Lung (tissue), 12 donors: ENCODE results near the gene CRIP2. TPM values are rescaled to one million over a fixed set of nuclear protein-coding genes. Genes with fewer than 3 reads are reported as not detected.

Source experiments
- ATAC-seq: fragments of 200-7000 bp; cut with Tn5 transposase; one replicate; pipeline ENCODE4 v1.9.1; 2020; ENCODE audit warnings: moderate number of reproducible peaks; ENCODE audit not compliant: insufficient read depth, low FRiP score
- DNase-seq, 3 donors: peaks; one replicate each; pipeline ENCODE4 v3.0.0-alpha.2; 2013 to 2017
- H3K27ac ChIP-seq, 2 donors: one replicate each; pipeline ENCODE4 v1.5.1; 2013; ENCODE audit warnings: mild to moderate bottlenecking in 2 of 2, moderate library complexity in 2 of 2, control low read depth in 1 of 2, inconsistent platforms in 1 of 2, low read depth in 1 of 2, low read length in 1 of 2
- H3K27me3 ChIP-seq, 3 donors: one replicate each; pipeline ENCODE4 v1.5.1; 2013; ENCODE audit warnings: low read length in 2 of 3; ENCODE audit not compliant: control insufficient read depth in 3 of 3, insufficient read depth in 3 of 3
- H3K36me3 ChIP-seq, 4 donors: one replicate each; pipeline ENCODE4 v1.5.1; 2013; ENCODE audit warnings: low read length in 4 of 4, mild to moderate bottlenecking in 1 of 4, moderate library complexity in 1 of 4; ENCODE audit not compliant: control insufficient read depth in 4 of 4, insufficient read depth in 4 of 4
- H3K4me1 ChIP-seq, 5 donors: one replicate each; pipeline ENCODE4 v1.5.1; 2013; ENCODE audit warnings: low read length in 5 of 5, mild to moderate bottlenecking in 2 of 5, moderate library complexity in 1 of 5; ENCODE audit not compliant: control insufficient read depth in 5 of 5, insufficient read depth in 5 of 5
- H3K4me3 ChIP-seq: one replicate; pipeline ENCODE4 v1.5.1; 2013; ENCODE audit warnings: mild to moderate bottlenecking, control low read depth, moderate library complexity
- H3K9ac ChIP-seq, 2 donors: one replicate each; pipeline ENCODE4 v1.5.1; 2013; ENCODE audit warnings: low read length in 2 of 2, control low read depth in 1 of 2; ENCODE audit not compliant: insufficient read depth in 1 of 2
- H3K9me3 ChIP-seq, 4 donors: one replicate each; pipeline ENCODE4 v1.5.1; 2013; ENCODE audit warnings: low read length in 3 of 4, mild to moderate bottlenecking in 1 of 4, moderate library complexity in 1 of 4; ENCODE audit not compliant: control insufficient read depth in 4 of 4, insufficient read depth in 3 of 4
- WGBS, 2 donors: extraction: QIAGEN DNeasy Blood & Tissue Kit; methylation state at CpG; one replicate each; pipeline ENCODE4 v1.1.7; 2013; 5-methylcytosine and 5-hydroxymethylcytosine counted together
- polyA plus RNA-seq, 2 donors: library from polyadenylated mRNA; stranded (reverse); fragments of 200-250 nt; gene quantifications; one replicate each; pipeline ENCODE4 v1.2.1, GENCODE V29; 2013
- total RNA-seq, 2 donors: library from RNA; depleted of rRNA in 1 of 2; stranded (reverse); fragments of >200 nt in 1 of 2; gene quantifications; one replicate each; pipeline ENCODE4 v1.2.1, GENCODE V29; 2014 to 2021
- TF ChIP-seq, protein P1 (sequence below): IDR thresholded peaks from 2 replicates; pipeline ENCODE4 v1.5.1; 2012; ENCODE audit warnings: mild to moderate bottlenecking; ENCODE audit errors: control extremely low read depth, extremely low read depth
- donor health status: control.
- donor health status: control.
- donor health status: Bipolar disorder and iron deficiency.
- donor health status: healthy.
- donor health status: DM: yes; HTN: yes; CAD: no.

CRIP2 gene
- total and polyA plus RNA-seq, 4 donors: 135 to 267 (median 205) TPM

- Histone ChIP-seq H3K9ac (no peak overlapping the region), H3K36me3 (peaks cover 0 to 58% (median 12%) of the 10 kb centered on the region in 4 donors), H3K4me1 (peaks cover 4 to 54% (median 18%) of the 10 kb centered on the region in 5 donors), H3K4me3 (no peak overlapping the region), H3K27ac (peak overlapping the region; percentile 7 to 91), H3K27me3 (no peaks in the 10 kb centered on the region), H3K9me3 (no peaks in the 10 kb centered on the region)
- TF ChIP-seq, protein P1, sequence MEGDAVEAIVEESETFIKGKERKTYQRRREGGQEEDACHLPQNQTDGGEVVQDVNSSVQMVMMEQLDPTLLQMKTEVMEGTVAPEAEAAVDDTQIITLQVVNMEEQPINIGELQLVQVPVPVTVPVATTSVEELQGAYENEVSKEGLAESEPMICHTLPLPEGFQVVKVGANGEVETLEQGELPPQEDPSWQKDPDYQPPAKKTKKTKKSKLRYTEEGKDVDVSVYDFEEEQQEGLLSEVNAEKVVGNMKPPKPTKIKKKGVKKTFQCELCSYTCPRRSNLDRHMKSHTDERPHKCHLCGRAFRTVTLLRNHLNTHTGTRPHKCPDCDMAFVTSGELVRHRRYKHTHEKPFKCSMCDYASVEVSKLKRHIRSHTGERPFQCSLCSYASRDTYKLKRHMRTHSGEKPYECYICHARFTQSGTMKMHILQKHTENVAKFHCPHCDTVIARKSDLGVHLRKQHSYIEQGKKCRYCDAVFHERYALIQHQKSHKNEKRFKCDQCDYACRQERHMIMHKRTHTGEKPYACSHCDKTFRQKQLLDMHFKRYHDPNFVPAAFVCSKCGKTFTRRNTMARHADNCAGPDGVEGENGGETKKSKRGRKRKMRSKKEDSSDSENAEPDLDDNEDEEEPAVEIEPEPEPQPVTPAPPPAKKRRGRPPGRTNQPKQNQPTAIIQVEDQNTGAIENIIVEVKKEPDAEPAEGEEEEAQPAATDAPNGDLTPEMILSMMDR: no peak
- DNase-seq: no peak
- WGBS, 2 donors: 90 to 96% methylated on average over 16 to 20 of the region's 20 CpGs
- ATAC-seq: no peak
Measured at GRCh38 chr14:105467249-105467941, 7.2 kb upstream of the CRIP2 start.

DNA sequence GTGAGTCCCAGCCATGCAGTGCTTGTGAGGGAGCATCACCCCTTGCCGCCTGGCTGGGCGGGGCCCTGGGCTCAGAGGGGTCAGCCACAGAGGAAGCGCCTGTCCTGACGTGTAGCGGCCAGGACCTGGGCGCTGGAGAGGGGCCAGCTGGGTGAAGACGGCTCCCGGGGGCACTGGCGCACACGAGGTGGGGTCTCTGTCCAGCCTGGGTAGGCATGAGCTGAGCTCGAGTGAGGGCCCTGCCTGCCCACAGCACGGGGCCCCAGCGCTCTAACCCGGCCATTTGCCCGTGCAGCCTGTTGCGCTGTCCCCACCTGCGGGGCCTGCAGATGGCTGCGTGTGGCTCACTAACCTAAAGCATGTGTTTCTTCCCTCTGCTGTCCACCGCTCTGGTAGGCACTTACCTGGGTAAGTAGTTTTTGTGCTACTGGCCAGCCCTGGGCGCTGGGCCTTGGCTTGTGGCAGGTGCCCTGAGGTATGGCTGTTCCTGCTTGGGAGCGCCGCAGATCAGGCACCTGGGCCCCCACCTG, 6.6 kb upstream of the CRIP2 start:
- no peak for ATAC-seq
- H3K36me3 ChIP-seq: peaks cover 0 to 56% (median 12%) of the 10 kb centered on the region in 4 donors
- H3K27ac ChIP-seq: peak overlapping the region in 1 of 2 donors; percentile 91
- H3K9me3 ChIP-seq: no peaks in the 10 kb centered on the region
- no peak for DNase-seq
- peaks cover 4 to 60% (median 22%) of the 10 kb centered on the region in 5 donors for H3K4me1 ChIP-seq
- no peaks in the 10 kb centered on the region for H3K27me3 ChIP-seq
- TF ChIP-seq, protein P1: no peak
- H3K9ac ChIP-seq: no peak overlapping the region
- H3K4me3 ChIP-seq: no peak overlapping the region
- 89 to 92% methylated on average over 22 of the region's 22 CpGs for WGBS, 2 donors

- Histone ChIP-seq H3K9me3 (no peaks in the 10 kb centered on the region), H3K27me3 (no peaks in the 10 kb centered on the region), H3K4me1 (peaks cover 4 to 66% (median 28%) of the 10 kb centered on the region in 5 donors), H3K9ac (no peak overlapping the region), H3K36me3 (peaks cover 0 to 48% (median 11%) of the 10 kb centered on the region in 4 donors), H3K4me3 (no peak overlapping the region), H3K27ac (peak overlapping the region; percentile 34 to 91)
- 70 to 89% methylated on average over 17 to 19 of the region's 19 CpGs for WGBS, 2 donors
- DNase-seq (no peak), ATAC-seq (no peak)
- TF ChIP-seq, protein P1: no peak
Measured at GRCh38 chr14:105468621-105469241, 5.9 kb upstream of the CRIP2 start.
